NCI-H524 (cell line): ENCODE measurements around the gene INTS7.

Experiments
- DNase-seq, 2 experiments: peaks; one replicate each; lab custom pipeline; 2025; lab: John Stamatoyannopoulos, UW

Gene INTS7

DNA sequence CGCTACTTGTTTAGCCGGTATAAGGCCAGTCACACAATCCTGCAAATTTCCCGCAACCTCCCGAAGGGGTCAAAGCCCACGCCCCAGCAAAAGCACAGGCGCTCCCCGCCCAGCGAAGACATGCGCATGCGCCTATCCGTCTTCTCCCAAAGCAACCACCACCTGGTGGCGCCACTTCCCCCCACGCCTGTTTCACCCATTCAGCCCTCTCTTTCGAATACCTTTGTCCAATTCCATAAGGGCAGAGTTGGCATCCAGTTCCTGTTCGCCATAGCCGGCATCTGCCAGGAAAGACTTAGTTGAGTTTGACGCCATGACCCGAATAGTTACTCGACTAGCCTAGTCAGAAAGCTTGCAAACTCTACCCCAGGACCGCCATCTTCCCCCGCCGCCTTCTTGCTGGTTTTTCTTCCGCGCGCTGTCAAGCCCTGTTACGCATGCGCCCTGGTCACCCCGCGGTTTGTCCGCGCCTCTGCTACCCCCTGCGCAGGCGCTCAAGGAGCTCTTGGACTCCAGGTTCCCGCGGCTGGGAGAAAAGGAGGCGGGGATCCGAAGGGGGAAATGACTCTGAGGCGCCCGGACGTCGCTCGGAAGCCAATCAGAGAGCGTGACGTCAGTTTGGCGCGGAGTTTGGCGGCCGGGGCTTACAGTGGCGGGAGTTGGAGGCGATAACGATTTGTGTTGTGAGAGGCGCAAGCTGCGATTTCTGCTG lies at the start of gene INTS7, which contains the start of gene DTL:
INTS7 (minus strand) TSS at position 435 of the 712 bp plus-strand sequence; CDS start at position 315, 120 bp downstream.
DTL (plus strand) TSS at position 626 of the 712 bp plus-strand sequence. CDS start 143 bp downstream, outside the sequence.
- DNase-seq = peak; percentile 98 to 99

GRCh38 chr1:212082765-212083406 lies 47.5 kb upstream of the INTS7 start:
- no peak for DNase-seq

DNA sequence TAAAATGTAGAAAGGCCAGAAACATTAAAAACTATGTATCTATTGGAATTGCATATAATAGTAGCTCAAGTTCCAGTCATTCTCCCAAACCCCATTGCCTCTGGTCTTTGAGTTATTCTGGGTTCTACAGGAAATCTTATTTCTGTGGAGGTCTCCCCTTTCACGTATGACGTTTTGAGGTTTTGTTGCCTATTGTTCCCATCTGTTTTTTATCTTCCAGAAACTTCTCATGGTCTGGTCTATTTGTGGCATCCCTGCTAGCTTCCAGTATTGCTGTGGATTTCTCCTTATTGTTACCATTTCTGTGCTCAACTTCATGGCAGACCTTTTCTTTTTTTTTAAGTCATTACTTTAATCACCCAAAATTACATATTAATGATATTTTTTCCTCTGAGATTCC lies 43.5 kb upstream of the INTS7 start:
- DNase-seq = no peak

- no peak for DNase-seq
Observed at GRCh38 chr1:212077028-212077427, 41.7 kb upstream of the INTS7 start.

DNA sequence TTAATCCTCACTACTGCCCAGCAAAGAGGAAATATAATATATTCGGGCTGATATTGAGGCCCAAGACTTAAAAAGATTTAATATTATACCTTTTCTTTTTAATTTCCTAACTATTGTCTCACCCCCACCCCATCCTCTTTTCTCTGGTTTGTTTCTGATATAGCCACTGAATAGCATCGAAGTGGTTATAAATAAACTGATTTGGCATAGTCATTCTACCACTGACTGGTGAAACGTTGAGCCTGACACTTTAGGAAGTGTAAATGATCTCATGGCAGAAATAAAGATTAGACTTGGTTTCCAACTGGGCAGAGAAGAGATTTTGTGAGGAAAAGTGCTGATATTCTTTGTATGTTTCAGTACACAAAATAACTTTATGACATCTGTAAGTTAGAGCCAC lies 39.5 kb upstream of the INTS7 start:
- no peak for DNase-seq

- DNase-seq = no peak
Observed at GRCh38 chr1:212074313-212074712, 39.0 kb upstream of the INTS7 start.

DNA sequence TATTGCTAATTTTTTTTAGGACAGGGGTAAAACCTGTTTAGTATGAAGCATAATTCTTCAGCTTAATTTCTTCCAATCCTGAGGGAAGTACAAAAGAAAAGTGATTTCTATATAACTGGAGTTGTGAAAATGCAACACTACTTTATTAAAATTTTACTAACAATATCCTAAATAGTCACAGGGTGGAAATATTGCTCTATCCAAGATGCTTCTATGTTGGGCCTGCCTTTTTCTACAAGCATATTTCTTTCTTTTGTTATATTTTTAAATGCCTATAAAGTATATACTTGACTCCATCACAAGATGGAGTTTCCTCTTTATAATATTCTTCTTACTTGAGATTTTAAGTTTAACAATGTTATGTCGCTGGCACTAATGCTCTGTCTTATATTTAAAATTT lies 38.1 kb upstream of the INTS7 start:
- no peak for DNase-seq

GRCh38 chr1:212072047-212072446 lies 36.7 kb upstream of the INTS7 start:
- no peak for DNase-seq

- peak in 1 of 2 experiments; percentile 34 for DNase-seq
Observed at GRCh38 chr1:212070720-212071302, 35.5 kb upstream of the INTS7 start.

DNA sequence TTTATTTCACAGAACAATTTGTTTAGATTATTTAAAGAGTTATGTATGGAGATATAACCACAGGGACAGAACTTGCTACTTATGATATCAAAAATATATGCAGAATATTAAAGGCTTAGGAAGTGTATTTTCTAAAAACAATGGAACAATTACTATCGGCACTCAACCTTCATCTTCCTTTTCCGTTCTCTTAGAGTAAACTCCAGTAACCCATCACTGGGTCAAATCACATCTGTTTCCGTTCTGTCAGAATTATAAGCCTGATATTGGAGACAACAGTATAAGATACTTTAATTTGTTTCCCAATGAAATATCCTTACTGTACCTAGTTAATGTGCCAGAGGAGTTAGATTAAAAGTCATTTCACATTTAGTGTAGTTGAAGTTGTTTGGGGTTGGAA lies 32.4 kb upstream of the INTS7 start:
- no peak for DNase-seq

GRCh38 chr1:212062832-212063438 lies 27.6 kb upstream of the INTS7 start:
- peak in 1 of 2 experiments; percentile 45 for DNase-seq

GRCh38 chr1:212060632-212061472 lies 25.5 kb upstream of the INTS7 start:
- DNase-seq = no peak

DNA sequence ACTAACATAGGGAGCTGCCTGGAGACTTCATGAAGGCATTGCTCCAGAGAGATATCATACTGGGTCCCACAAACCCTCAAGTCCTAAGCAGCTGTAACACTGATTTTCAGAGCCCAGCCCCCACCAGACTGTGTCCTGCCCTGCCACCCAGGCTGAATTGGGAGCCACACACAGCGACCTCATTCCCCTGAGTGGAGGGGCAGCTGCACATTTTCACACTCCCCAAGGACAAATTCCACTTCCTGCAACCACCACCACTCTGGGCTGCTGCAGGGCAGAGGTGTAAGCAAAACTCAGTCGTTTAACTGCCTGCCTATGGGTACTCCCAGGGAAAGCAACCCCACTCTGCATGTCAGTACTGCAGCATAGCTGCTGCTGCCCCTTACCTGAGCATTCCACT lies 20.0 kb upstream of the INTS7 start:
- no peak for DNase-seq

GRCh38 chr1:212053993-212054392 lies 18.6 kb upstream of the INTS7 start:
- DNase-seq = no peak

GRCh38 chr1:212045981-212046380 lies 10.6 kb upstream of the INTS7 start:
- DNase-seq = no peak

DNA sequence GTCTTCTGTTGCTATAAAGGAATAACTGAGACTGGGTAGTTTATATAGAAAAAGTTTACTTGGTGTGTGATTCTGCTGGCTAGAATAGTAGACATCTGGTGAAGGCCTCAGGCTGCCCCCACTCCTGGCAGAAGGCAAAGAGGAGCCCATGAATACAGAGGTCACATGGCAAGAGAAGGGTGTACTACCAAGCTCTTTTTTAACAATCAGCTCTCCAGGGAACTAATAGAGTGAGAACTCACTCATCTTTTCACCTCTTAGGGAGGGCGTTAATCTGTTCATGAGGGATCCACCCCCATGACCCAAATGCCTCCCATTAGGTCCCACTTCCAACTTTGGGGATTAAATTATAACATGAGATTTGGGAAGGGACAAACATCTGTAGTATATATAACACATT lies 9.5 kb upstream of the INTS7 start:
- no peak for DNase-seq

GRCh38 chr1:212042436-212042835 lies 7.1 kb upstream of the INTS7 start:
- no peak for DNase-seq

DNA sequence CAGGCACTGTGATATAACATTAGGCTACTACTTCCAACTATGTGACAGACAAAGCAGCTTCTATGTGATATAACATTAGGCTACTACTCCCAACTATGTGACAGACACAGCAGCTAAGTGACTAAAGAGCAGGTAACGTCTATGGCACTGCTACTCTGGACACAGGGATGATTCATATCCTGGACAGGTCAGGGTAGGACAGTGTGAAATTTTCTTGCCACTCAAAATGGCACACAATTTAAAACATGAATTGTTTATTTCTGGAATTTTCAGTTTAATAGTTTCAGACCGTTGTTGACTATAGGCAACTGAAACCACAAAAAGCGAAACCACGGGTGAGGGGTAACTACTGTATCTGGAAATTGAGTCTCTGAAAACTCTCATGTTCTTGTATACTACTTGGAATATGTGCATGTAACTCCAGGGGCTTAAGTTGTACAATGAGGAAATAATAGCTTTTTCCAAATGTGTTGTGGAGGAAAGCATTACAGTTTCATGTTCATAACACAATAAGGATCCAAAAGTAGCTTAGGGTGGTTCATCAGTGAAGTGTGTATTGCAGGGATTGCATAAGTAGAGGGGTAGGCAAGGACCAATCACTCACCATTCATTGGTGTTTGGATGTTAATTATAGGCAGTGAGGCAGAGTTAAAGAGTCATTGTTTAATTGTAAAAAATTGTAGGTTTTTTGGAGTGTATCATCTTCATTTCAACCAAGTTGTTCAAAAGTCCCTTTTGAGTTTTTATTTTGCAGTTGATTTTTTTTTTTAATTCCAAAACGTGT lies 5.5 kb upstream of the INTS7 start:
- no peak for DNase-seq

- DNase-seq = no peak
Observed at GRCh38 chr1:212039622-212040021, 4.3 kb upstream of the INTS7 start.

DNA sequence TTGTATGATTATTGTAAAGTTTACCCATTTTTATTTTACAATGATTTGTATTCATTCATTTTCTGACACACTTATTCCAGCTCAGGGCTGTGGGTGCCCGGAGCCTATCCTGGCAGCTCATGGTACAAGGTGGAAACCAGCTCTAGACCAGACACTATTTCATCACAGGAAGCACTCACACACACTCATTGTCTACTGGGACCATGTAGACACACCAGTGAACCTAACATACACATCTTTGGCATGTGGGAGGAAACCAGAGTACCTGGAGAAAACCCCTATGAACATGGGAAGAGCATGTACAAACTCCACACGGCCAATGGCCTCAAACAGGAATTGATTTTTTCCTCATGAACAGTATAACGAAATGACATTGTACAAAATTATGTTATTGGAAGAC lies 2.5 kb upstream of the INTS7 start:
- DNase-seq = no peak
